Thymus (tissue), 14 donors: Measurements from ENCODE around the gene CSF1. TPM values are rescaled to one million over a fixed set of nuclear protein-coding genes. Genes with fewer than 3 reads are reported as not detected.
"Not testable (repeated sequence)": the region's sequence is repeated elsewhere in the genome, so short reads cannot be mapped to it uniquely, and the experiment has no call there.

Experiments
- DNase-seq, 9 donors: peaks; one replicate each; pipeline ENCODE4 v3.0.0-alpha.2; 2013; ENCODE audit warnings: low spot score in 9 of 9, low read depth in 6 of 9, missing footprints in 1 of 9
- H3K27ac ChIP-seq, 2 donors: one replicate each; pipeline ENCODE4 v1.5.1; 2013; ENCODE audit warnings: control low read depth in 1 of 2, low read depth in 1 of 2, low read length in 1 of 2, mild to moderate bottlenecking in 1 of 2, moderate library complexity in 1 of 2
- H3K27me3 ChIP-seq, 2 donors: one replicate each; pipeline ENCODE4 v1.5.1; 2013; ENCODE audit warnings: low read length in 1 of 2; ENCODE audit not compliant: control insufficient read depth in 2 of 2, insufficient read depth in 1 of 2
- H3K36me3 ChIP-seq, 2 donors: one replicate each; pipeline ENCODE4 v1.5.1; 2013; ENCODE audit warnings: low read length in 1 of 2, mild to moderate bottlenecking in 1 of 2, moderate library complexity in 1 of 2; ENCODE audit not compliant: control insufficient read depth in 2 of 2, insufficient read depth in 2 of 2
- H3K4me1 ChIP-seq, 2 donors: one replicate each; pipeline ENCODE4 v1.5.1; 2013; ENCODE audit warnings: low read length in 2 of 2; ENCODE audit not compliant: control insufficient read depth in 2 of 2, insufficient read depth in 2 of 2
- H3K4me3 ChIP-seq, 2 donors: one replicate each; pipeline ENCODE4 v1.5.1; 2013; ENCODE audit warnings: low read length in 2 of 2, control low read depth in 1 of 2, mild to moderate bottlenecking in 1 of 2
- H3K9me3 ChIP-seq, 2 donors: one replicate each; pipeline ENCODE4 v1.5.1; 2013; ENCODE audit warnings: low read length in 1 of 2, mild to moderate bottlenecking in 1 of 2; ENCODE audit not compliant: control insufficient read depth in 2 of 2, insufficient read depth in 1 of 2
- WGBS: extraction: QIAGEN DNeasy Blood & Tissue Kit; methylation state at CpG from one replicate; pipeline ENCODE4 v1.1.7; 2013; 5-methylcytosine and 5-hydroxymethylcytosine counted together
- long read RNA-seq, 10 donors: transcript quantifications; one replicate each; lab custom pipeline, GENCODE V29; 2026
- polyA plus RNA-seq: library from polyadenylated mRNA; stranded (reverse); fragments of 200-250 nt; gene quantifications from one replicate; pipeline ENCODE4 v1.2.3, GENCODE V29; 2013
- total RNA-seq: library from RNA; stranded (reverse); fragments of 120-200 nt; gene quantifications from one replicate; pipeline ENCODE4 v1.2.4, GENCODE V29; 2013
- donor health status: healthy.

Gene CSF1
- total RNA-seq (5.6 TPM), polyA plus RNA-seq (11.1 TPM)
- long read RNA-seq, donor 1: 0 reads
- long read RNA-seq, donor 2, full-length matches to known transcripts: 4 of 18 reads
- long read RNA-seq, donor 2, partial matches to known transcripts: 14 of 18 reads
- long read RNA-seq, donor 2, other reads (novel, unspliced or antisense): 0 of 18 reads
- long read RNA-seq, donor 3, full-length matches to known transcripts: 2 of 2 reads
- long read RNA-seq, donor 3, partial matches to known transcripts: 0 of 2 reads
- long read RNA-seq, donor 3, other reads (novel, unspliced or antisense): 0 of 2 reads
- long read RNA-seq, donor 4: 0 reads
- long read RNA-seq, donor 5, full-length matches to known transcripts: 1 of 8 reads
- long read RNA-seq, donor 5, partial matches to known transcripts: 7 of 8 reads
- long read RNA-seq, donor 5, other reads (novel, unspliced or antisense): 0 of 8 reads
- long read RNA-seq, donor 6, full-length matches to known transcripts: 6 of 11 reads
- long read RNA-seq, donor 6, partial matches to known transcripts: 5 of 11 reads
- long read RNA-seq, donor 6, other reads (novel, unspliced or antisense): 0 of 11 reads
- long read RNA-seq, donor 7, full-length matches to known transcripts: 1 of 6 reads
- long read RNA-seq, donor 7, partial matches to known transcripts: 5 of 6 reads
- long read RNA-seq, donor 7, other reads (novel, unspliced or antisense): 0 of 6 reads
- long read RNA-seq, donor 8: 0 reads
- long read RNA-seq, donor 9: 0 reads
- long read RNA-seq, donor 10, partial matches to known transcripts: 0 of 1 reads
- long read RNA-seq, donor 10, other reads (novel, unspliced or antisense): 0 of 1 reads

- H3K9me3 ChIP-seq: no peaks in the 10 kb centered on the region
- H3K27ac ChIP-seq: peak within 1 kb of the TSS in 1 of 2 donors; percentile 53
- no peaks in the 10 kb centered on the region for H3K36me3 ChIP-seq
- 2% methylated on average over 45 of the region's 45 CpGs for WGBS
- peaks cover 32 to 62% of the 10 kb centered on the region in 2 donors for H3K27me3 ChIP-seq
- DNase-seq: peak in 3 of 9 donors; percentile 22 to 35 (median 28)
- peaks cover 2 to 34% of the 10 kb centered on the region in 2 donors for H3K4me1 ChIP-seq
- H3K4me3 ChIP-seq: peak within 1 kb of the TSS; percentile 43 to 58
Observed at GRCh38 chr1:109910123-109910962, at the start of gene CSF1. CSF1 (plus strand) TSS chr1:109910849; CDS start chr1:109911024, 175 bp downstream.

- not testable (repeated sequence) for H3K27me3 ChIP-seq, H3K27ac ChIP-seq, H3K4me1 ChIP-seq, H3K36me3 ChIP-seq, H3K4me3 ChIP-seq, DNase-seq, H3K9me3 ChIP-seq
- WGBS: 100% methylated on average over 2 of the region's 2 CpGs
Observed at GRCh38 chr1:109861616-109862015, 49.0 kb upstream of the CSF1 start.

- no peaks in the 10 kb centered on the region for H3K27me3 ChIP-seq
- H3K36me3 ChIP-seq: no peaks in the 10 kb centered on the region
- H3K4me1 ChIP-seq: peaks cover 0 to 2% of the 10 kb centered on the region in 2 donors
- H3K4me3 ChIP-seq: no peak overlapping the region
- DNase-seq: no peak
- H3K9me3 ChIP-seq: peaks cover 0 to 4% of the 10 kb centered on the region in 2 donors
- H3K27ac ChIP-seq: peak overlapping the region in 1 of 2 donors; percentile 37
Observed at GRCh38 chr1:109863667-109864046, 47.0 kb upstream of the CSF1 start.

- Histone ChIP-seq H3K27ac (peak overlapping the region in 1 of 2 donors; percentile 37), H3K4me3 (no peak overlapping the region), H3K36me3 (no peaks in the 10 kb centered on the region)
Observed at GRCh38 chr1:109864047-109864822, 46.4 kb upstream of the CSF1 start.

GRCh38 chr1:109864930-109865612 lies 45.6 kb upstream of the CSF1 start:
- H3K27me3 ChIP-seq: no peaks in the 10 kb centered on the region
- H3K4me3 ChIP-seq: no peak overlapping the region
- 92% methylated on average over 12 of the region's 12 CpGs for WGBS
- H3K27ac ChIP-seq: peak overlapping the region in 1 of 2 donors; percentile 32
- H3K4me1 ChIP-seq: peaks cover 0 to 2% of the 10 kb centered on the region in 2 donors
- H3K9me3 ChIP-seq: peaks cover 0 to 4% of the 10 kb centered on the region in 2 donors
- DNase-seq: no peak
- H3K36me3 ChIP-seq: no peaks in the 10 kb centered on the region

More at GRCh38 chr1:109864047-109864822, 46.4 kb upstream of the CSF1 start:
- peaks cover 0 to 4% of the 10 kb centered on the region in 2 donors for H3K9me3 ChIP-seq
- DNase-seq: no peak
- no peaks in the 10 kb centered on the region for H3K27me3 ChIP-seq
- 89% methylated on average over 5 of the region's 5 CpGs for WGBS
- peaks cover 0 to 2% of the 10 kb centered on the region in 2 donors for H3K4me1 ChIP-seq

GRCh38 chr1:109866071-109866470 lies 44.6 kb upstream of the CSF1 start:
- 96% methylated on average over 2 of the region's 2 CpGs for WGBS
- Histone ChIP-seq H3K4me3 (no peak overlapping the region), H3K4me1 (peaks cover 0 to 2% of the 10 kb centered on the region in 2 donors), H3K36me3 (no peaks in the 10 kb centered on the region), H3K27ac (no peak overlapping the region), H3K9me3 (peaks cover 0 to 4% of the 10 kb centered on the region in 2 donors), H3K27me3 (no peaks in the 10 kb centered on the region)
- DNase-seq: no peak

- H3K4me3 ChIP-seq: no peak overlapping the region
- no peaks in the 10 kb centered on the region for H3K9me3 ChIP-seq
- peak in 5 of 9 donors; percentile 17 to 56 (median 22) for DNase-seq
- no peaks in the 10 kb centered on the region for H3K36me3 ChIP-seq
- peak overlapping the region in 1 of 2 donors; percentile 28 for H3K27ac ChIP-seq
- 86% methylated on average over 3 of the region's 3 CpGs for WGBS
- peaks cover 2 to 23% of the 10 kb centered on the region in 2 donors for H3K4me1 ChIP-seq
- no peaks in the 10 kb centered on the region for H3K27me3 ChIP-seq
Observed at GRCh38 chr1:109873278-109874175, 37.1 kb upstream of the CSF1 start.
